D721Med (cell line): ENCODE data around the gene CCDC182.
A peak's percentile ranks its signal among the peaks of the same experiment; 100 is the strongest.

ENCODE experiments used
- DNase-seq: peaks from one replicate; pipeline ENCODE4 v3.0.0; 2011; ENCODE audit warnings: low spot score; ENCODE audit not compliant: insufficient read length
- FAIRE-seq: peaks from 2 replicates; lab custom pipeline; 2011; peaks lifted over from hg19 to GRCh38; lab: Jason Lieb, UNC
- CTCF ChIP-seq: IDR thresholded peaks from 2 replicates; pipeline ENCODE4 v1.5.1; 2012; ENCODE audit warnings: mild to moderate bottlenecking, control low read depth; ENCODE audit not compliant: insufficient read depth; ENCODE audit errors: missing control alignments

Gene CCDC182

GRCh38 chr17:57721967-57722703 is 23.0 kb downstream of the CCDC182 start:
- no peak for TF ChIP-seq CTCF
- FAIRE-seq = no peak

GRCh38 chr17:57720386-57721035 is 24.6 kb downstream of the CCDC182 start:
- FAIRE-seq (no peak), DNase-seq (no peak)
- TF ChIP-seq CTCF = no peak

More at GRCh38 chr17:57721967-57722703, 23.0 kb downstream of the CCDC182 start:
- DNase-seq = no peak

GRCh38 chr17:57718878-57719277 is 26.2 kb downstream of the CCDC182 start:
- FAIRE-seq = no peak

GRCh38 chr17:57715981-57716380 is 29.1 kb downstream of the CCDC182 start:
- no peak for FAIRE-seq
- DNase-seq = no peak
- TF ChIP-seq CTCF = no peak

More at GRCh38 chr17:57718878-57719277, 26.2 kb downstream of the CCDC182 start:
- TF ChIP-seq CTCF = no peak
- DNase-seq = no peak

GRCh38 chr17:57714665-57715180 is 30.4 kb downstream of the CCDC182 start:
- no peak for TF ChIP-seq CTCF
- no peak for DNase-seq
- no peak for FAIRE-seq

- DNase-seq = no peak
- no peak for TF ChIP-seq CTCF
- FAIRE-seq = no peak
These were observed 32.0 kb downstream of the CCDC182 start for GRCh38 chr17:57713140-57713539.

GRCh38 chr17:57708410-57708809 is 36.7 kb downstream of the CCDC182 start:
- FAIRE-seq (peak; percentile 61), DNase-seq (no peak)
- TF ChIP-seq CTCF = peak; percentile 13
